Measurements from ENCODE around the gene SART1. TPM values are rescaled to one million over a fixed set of nuclear protein-coding genes. Genes with fewer than 3 reads are reported as not detected.
"Not testable (repeated sequence)": the region's sequence is repeated elsewhere in the genome, so short reads cannot be mapped to it uniquely, and the experiment has no call there.

The SART1 gene
- total RNA-seq, 1 donor from 2014 or later: 26.0 TPM

DNA sequence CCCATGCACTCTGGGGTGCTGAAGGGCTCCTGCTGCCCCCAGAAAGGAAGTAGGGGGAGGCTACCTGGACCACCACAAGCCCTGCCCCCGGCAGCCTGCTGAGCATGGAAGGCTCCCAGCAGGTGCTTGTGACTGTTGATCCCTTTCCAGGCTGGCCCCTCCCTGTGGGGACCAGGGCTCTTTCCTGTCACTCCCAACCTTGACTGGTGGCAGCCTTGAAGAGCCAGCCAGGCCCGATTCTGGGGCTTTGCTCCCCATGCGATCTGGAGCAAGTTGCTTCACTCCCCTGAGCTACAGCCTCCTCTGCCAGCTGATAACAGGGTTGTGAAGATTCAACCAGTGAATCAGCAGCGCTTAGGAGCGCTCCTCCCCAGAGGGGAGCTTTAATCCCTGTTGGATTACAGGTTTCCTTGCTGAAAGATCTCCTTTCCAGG, 45.7 kb downstream of the SART1 start:
- intact Hi-C loops (cut with DNase I): no loop called here
- no peak overlapping the region for H3K27ac ChIP-seq

GRCh38 chr11:66008095-66008467, 46.5 kb downstream of the SART1 start:
- H3K36me3 ChIP-seq: peaks cover 0 to 11% of the 10 kb centered on the region in 2 donors
- DNase-seq (ENCODE audit: extremely low spot score in 2 of 2): no peak
- no peak overlapping the region for H3K4me3 ChIP-seq
- no peaks in the 10 kb centered on the region for H3K27me3 ChIP-seq
- no peaks in the 10 kb centered on the region for H3K9me3 ChIP-seq
- no peak overlapping the region for H3K27ac ChIP-seq
- H3K4me1 ChIP-seq: peaks cover 19% of the 10 kb centered on the region
- TF ChIP-seq, protein P1, sequence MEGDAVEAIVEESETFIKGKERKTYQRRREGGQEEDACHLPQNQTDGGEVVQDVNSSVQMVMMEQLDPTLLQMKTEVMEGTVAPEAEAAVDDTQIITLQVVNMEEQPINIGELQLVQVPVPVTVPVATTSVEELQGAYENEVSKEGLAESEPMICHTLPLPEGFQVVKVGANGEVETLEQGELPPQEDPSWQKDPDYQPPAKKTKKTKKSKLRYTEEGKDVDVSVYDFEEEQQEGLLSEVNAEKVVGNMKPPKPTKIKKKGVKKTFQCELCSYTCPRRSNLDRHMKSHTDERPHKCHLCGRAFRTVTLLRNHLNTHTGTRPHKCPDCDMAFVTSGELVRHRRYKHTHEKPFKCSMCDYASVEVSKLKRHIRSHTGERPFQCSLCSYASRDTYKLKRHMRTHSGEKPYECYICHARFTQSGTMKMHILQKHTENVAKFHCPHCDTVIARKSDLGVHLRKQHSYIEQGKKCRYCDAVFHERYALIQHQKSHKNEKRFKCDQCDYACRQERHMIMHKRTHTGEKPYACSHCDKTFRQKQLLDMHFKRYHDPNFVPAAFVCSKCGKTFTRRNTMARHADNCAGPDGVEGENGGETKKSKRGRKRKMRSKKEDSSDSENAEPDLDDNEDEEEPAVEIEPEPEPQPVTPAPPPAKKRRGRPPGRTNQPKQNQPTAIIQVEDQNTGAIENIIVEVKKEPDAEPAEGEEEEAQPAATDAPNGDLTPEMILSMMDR (IDR thresholded peaks at IDR 0.05): no peak
- TF ChIP-seq POLR2A (IDR thresholded peaks at IDR 0.05) (no peak), POLR2AphosphoS5 (IDR thresholded peaks at IDR 0.05; ENCODE audit: insufficient read depth in 1 of 2, low read depth in 1 of 2) (no peak)
- intact Hi-C loops (cut with DNase I): no loop called here

More for the DNA sequence above, 45.7 kb downstream of the SART1 start:
- H3K4me3 ChIP-seq: no peak overlapping the region
- no peaks in the 10 kb centered on the region for H3K9me3 ChIP-seq
- DNase-seq (ENCODE audit: extremely low spot score in 2 of 2): no peak
- H3K27me3 ChIP-seq: no peaks in the 10 kb centered on the region
- H3K36me3 ChIP-seq: peaks cover 0 to 11% of the 10 kb centered on the region in 2 donors
- TF ChIP-seq, protein P1 (IDR thresholded peaks at IDR 0.05): no peak
- TF ChIP-seq POLR2A (IDR thresholded peaks at IDR 0.05) (no peak), POLR2AphosphoS5 (IDR thresholded peaks at IDR 0.05; ENCODE audit: insufficient read depth in 1 of 2, low read depth in 1 of 2) (no peak)
- H3K4me1 ChIP-seq: peaks cover 20% of the 10 kb centered on the region

- DNase-seq (ENCODE audit: extremely low spot score in 2 of 2): no peak
- Histone ChIP-seq H3K36me3 (peaks cover 0 to 11% of the 10 kb centered on the region in 2 donors), H3K4me1 (peaks cover 14% of the 10 kb centered on the region), H3K27ac (no peak overlapping the region), H3K27me3 (no peaks in the 10 kb centered on the region), H3K9me3 (no peaks in the 10 kb centered on the region), H3K4me3 (no peak overlapping the region)
- TF ChIP-seq POLR2AphosphoS5 (IDR thresholded peaks at IDR 0.05; ENCODE audit: insufficient read depth in 1 of 2, low read depth in 1 of 2): no peak
- TF ChIP-seq, protein P1 (IDR thresholded peaks at IDR 0.05): no peak
- TF ChIP-seq POLR2A (IDR thresholded peaks at IDR 0.05): no peak
- intact Hi-C loops (cut with DNase I): no loop called here
Observed at GRCh38 chr11:66008468-66009101, 47.1 kb downstream of the SART1 start.

- DNase-seq (ENCODE audit: extremely low spot score in 2 of 2); intact Hi-C loops (cut with DNase I); H3K27ac ChIP-seq: not testable (repeated sequence)
Observed at GRCh38 chr11:66010036-66010435, 48.5 kb downstream of the SART1 start.

DNA sequence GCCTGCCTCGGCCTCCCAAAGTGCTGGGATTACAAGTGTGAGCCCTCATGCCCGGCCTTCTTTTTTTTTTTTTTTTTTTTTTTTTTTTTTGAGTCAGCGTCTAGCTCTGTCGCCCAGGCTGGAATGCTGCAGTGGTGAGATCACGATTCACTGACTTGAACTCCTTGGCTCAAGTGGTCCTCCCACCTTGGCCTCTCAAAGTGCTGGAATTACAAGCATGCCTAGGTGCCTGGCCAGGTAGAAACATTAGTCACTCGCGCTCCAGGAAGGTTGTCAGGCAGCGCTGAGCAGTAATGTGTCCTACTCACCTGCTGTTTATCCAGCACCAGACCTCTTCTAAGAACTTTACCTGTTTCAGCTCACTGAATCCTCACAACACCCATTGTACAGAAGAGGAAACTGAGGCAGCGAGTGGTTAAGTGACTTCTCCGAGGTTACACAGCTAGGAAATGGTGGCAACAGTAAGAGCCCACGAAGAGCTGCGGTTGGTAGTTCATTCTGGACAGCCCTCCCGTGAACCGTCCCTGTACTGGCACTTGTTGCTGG, 49.8 kb downstream of the SART1 start:
- H3K27ac ChIP-seq: no peak overlapping the region
- TF ChIP-seq, protein P1 (IDR thresholded peaks at IDR 0.05): no peak
- no peak for TF ChIP-seq POLR2AphosphoS5 (IDR thresholded peaks at IDR 0.05; ENCODE audit: insufficient read depth in 1 of 2, low read depth in 1 of 2)
- no peak for TF ChIP-seq POLR2A (IDR thresholded peaks at IDR 0.05)
- DNase-seq (ENCODE audit: extremely low spot score in 2 of 2): no peak

More at GRCh38 chr11:66010036-66010435, 48.5 kb downstream of the SART1 start:
- H3K9me3 ChIP-seq, H3K4me3 ChIP-seq, H3K27me3 ChIP-seq, H3K36me3 ChIP-seq: not testable (repeated sequence)
- peaks cover 11% of the 10 kb centered on the region for H3K4me1 ChIP-seq

More for the DNA sequence above, 49.8 kb downstream of the SART1 start:
- Histone ChIP-seq H3K9me3 (no peaks in the 10 kb centered on the region), H3K27me3 (no peaks in the 10 kb centered on the region), H3K4me1 (peaks cover 11% of the 10 kb centered on the region), H3K4me3 (peak overlapping the region; percentile 17 to 41), H3K36me3 (no peaks in the 10 kb centered on the region)
- intact Hi-C loops (cut with DNase I): no loop called here
